Measurements from ENCODE around the gene KCNC3.

The KCNC3 gene

DNA sequence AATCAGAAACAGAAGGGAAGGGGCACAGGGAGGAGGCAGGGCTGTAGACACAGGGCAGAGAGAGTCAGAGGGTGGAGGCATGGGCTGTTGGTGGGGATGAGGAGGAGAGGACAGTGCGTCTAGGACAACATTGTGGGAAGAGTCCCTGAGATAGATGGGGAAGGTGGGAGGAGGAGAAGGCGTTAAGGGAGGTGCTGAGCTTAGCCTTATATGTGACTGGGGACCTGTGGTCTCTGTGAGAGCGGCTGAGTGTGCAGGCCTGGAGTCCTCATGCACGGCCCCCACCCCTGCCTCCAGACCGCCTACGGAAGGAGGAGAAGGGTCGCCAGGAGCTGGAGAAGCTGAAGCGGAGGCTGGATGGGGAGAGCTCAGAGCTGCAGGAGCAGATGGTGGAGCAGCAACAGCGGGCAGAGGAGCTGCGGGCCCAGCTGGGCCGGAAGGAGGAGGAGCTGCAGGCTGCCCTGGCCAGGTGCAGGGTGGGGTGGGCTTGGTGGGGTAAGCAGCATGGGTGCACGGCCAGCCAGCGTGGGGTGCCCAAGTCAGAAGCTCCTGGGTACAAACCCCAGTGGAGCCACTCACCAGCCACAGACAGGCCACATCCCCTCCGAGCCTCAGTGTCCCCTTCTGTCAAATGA lies 56.8 kb downstream of the KCNC3 start:
- peak; percentile 19 for DNase-seq

DNA sequence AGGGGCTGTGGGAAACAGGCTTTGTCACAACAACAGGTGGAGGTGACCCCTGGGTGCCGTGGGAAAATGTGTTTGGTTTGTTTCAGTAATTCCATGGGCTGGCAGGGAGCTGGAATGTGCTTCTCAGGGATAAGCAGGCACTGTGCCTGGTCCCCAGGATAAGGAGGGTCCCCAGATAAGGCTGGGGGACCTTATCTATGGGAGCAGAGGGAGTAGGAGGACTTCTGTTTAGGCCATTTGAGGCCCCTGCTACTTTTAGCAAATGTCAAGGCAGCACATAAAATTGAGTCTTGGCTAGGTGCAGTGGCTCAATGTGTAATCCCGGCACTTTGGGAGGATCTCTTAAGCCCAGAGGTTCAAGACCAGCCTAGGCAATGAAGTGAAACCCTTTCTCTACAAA lies 59.5 kb downstream of the KCNC3 start:
- no peak for DNase-seq

DNA sequence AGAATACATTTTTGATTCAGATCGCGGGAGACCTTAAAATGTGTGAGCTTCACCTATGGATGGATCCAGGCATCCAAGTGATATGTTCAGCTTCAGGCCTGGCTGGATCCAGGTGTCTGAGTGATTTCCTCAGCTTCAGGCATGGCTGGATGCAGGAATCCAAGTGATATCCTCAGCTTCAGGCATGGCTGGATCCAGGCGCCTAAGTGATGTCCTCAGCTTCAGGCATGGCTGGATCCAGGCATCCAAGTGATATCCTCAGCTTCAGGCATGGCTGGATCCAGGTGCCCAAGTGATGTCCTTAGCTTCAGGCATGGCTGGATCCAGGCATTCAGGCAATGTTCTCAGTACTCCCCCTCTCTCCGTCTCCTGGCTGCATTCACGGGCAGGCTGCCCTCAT lies 60.7 kb downstream of the KCNC3 start:
- no peak for DNase-seq

DNA sequence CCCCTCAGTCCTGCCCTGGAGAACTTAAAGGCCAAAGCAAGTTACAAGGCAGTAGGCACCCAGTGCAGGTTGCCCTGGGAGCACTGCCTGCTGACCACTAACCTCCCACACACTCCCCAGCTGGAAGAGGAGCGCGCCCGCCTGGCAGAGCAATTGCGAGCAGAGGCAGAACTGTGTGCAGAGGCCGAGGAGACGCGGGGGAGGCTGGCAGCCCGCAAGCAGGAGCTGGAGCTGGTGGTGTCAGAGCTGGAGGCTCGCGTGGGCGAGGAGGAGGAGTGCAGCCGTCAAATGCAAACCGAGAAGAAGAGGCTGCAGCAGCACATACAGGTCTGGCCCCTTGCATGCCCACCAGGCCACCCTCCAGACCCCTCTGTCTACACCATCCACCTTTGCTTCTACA lies 61.1 kb downstream of the KCNC3 start:
- DNase-seq, result no peak

DNA sequence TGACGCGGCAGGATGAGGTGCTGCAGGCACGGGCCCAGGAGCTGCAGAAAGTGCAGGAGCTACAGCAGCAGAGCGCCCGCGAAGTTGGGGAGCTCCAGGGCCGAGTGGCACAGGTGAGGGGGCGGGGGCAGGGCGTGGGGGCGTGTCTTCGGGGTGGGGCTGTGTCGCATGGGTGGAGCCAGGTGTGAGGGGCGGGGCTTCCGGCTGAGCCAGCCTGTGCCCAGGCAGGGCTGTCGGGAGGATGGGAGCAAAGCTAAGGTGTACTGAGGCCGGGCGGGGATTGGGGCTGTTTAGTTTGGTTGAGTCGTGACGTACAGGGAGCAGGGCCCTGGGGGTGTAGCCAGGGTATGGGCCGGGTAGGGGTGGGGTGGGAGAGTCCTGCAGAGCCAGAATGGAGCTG lies 62.3 kb downstream of the KCNC3 start:
- DNase-seq, result peak; percentile 82

DNA sequence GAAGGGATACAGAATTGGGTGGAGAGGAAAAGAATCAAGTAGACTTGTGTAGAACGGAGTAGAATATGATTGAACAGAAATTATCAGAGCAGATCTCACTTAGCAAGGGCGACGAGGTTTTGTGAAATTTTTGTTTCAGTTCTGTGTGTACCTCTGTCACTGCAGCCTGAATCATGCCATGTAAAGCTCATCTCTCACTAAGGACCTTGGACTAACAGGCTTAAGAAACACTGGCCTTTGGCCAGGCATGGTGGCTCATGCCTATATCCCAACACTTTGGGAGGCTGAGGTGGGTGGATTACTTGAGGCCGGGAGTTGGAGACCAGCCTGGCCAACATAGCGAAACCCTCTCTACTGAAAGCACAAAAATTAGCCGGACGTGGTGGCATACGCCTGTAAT lies 63.1 kb downstream of the KCNC3 start:
- no peak for DNase-seq

- peak; percentile 24 for DNase-seq
Measured at GRCh38 chr19:50264483-50265186, 64.5 kb downstream of the KCNC3 start.

- DNase-seq, result no peak
Measured at GRCh38 chr19:50263176-50263575, 66.0 kb downstream of the KCNC3 start.

Data from RPMI8226 (cell line).